Activated CD8-positive, alpha-beta memory T cell treated with anti-CD3 and anti-CD28 coated beads, Interleukin-2, amount 50 U/mL, for 1 hour (primary cell): ENCODE data around the gene UBE2V1.

Experiments used
- DNase-seq: peaks from one replicate; pipeline ENCODE4 v3.0.0-alpha.2; 2020; ENCODE audit errors: extremely low read depth

UBE2V1 gene

DNA sequence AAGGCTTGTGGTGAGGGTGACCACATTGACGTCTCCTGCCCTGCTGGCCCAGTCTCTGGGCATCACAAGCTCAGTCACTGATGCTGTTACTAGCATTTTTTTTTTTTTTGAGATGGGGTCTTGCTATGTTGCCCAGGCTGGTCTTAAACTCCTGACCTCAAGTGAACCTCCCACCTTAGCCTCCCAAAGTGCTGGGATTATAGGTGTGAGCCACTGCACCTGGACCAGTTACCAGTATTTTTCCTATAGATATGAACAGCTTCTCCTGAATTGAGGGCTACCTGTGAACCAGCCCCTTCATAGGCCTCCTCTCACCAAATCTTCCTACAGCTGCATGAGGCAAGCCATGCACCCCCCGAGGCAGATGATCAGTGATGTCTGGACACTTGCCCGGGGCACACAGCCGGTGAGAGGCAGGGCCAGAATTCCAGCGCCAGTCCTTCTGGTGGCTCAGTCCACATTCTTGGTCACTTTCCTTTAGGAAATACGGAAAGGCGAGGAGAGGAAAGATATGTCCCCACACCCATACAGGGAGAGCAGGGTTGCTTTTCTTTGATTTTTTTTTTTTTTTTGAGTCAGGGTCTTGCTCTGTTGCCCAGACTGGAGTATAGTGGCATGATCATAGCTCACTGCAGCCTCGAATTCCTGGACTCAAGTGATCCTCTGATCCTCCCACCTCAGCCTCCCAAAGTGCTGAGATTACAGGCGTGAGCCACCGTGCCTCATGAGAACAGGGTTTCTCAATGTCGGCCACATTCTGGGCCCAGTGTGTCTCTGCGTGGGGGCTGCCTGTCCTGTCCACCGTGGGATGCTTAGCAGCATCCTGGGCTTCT is 50.7 kb downstream of the UBE2V1 start:
- DNase-seq = no peak

DNA sequence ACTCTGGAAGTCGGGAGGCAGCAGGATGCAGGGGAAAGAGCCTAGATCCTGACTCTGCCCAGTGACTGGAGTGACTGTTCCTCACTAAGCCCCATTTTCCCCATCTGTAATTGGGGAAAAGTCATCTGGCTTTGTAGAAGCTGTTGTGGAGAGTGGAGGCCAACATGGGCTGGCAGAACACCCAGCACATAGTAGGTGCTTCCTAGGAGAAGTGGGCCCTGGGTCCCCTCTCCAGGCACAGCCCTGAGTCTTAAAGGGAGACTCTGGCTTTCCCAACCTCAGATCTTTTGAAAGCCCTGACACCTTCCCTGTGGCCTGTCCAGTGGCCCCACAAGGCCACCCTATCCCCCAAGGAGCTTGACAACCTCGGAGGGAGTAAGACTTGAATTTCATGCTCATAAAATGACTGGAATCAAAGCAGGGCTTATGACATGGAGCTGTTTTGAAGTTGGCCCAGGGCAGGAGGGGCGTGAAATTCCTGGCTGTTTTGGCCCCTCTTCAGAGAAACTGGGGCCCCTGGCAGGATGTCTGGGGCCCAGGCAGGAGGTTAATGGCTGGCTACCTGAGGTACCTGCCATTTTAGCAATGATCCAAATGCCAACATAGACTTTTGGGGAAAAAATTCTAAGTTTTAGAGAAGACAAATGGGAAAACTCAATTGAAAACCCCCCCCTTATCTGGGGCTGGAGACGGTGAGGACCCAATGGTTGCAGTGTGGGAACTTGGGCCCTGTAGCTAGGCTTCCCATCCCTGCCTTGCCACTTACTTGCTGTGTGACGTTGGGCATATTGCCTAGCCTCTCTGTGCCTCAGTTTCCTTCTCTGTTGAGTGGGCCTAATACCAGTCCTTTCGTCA is 51.6 kb downstream of the UBE2V1 start:
- DNase-seq = no peak

DNA sequence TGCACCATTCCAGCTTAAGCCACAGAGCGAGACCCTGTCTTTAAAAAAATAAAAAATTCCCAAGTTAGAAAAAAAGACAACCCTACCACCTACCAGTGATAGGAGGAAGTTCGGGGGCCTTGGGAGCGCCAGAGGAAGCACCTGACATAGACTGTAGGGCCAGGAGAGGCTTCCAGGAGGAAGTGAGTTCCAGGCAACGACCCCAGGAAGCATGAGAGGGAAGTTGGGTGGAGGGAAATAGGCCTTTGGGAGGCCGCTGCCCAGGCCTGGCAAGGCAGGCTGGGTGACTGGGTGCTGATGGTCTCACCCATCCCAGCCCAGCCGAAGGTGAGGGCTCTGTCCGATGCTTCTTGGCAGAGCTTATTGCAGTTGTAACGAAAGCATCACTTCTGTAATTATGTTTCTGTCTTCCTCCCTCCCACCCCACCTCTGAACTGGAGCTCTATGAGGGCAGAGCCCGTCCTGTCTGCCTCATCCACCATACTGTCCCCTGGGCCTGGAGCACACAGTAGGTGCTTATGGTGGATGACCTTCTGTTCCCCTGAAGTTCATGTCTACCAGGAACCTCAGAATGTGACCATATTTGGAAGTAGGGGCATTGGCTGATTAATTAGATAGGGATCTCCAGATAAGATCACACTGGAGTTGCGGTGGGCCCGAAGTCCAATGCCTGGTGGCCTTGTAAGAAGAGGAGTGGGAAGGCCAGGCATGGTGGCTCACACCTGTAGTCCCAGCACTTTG is 54.1 kb downstream of the UBE2V1 start:
- no peak for DNase-seq

DNA sequence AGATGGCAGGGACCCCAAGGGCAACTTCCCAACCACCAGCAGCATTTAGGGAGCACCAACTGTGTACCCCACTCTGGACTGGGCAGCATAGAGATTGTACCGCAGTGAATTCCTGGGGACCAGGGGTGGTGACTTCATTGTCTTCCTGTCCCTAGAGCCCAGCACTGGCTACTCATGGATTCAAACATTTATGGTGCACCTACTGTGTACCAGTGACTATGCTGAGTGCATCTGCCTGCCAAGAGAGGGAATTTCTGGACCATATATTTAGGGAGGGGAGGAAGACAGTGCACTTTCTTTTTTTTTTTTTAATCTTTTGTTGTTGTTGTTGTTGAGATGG is 55.3 kb downstream of the UBE2V1 start:
- DNase-seq = no peak

DNA sequence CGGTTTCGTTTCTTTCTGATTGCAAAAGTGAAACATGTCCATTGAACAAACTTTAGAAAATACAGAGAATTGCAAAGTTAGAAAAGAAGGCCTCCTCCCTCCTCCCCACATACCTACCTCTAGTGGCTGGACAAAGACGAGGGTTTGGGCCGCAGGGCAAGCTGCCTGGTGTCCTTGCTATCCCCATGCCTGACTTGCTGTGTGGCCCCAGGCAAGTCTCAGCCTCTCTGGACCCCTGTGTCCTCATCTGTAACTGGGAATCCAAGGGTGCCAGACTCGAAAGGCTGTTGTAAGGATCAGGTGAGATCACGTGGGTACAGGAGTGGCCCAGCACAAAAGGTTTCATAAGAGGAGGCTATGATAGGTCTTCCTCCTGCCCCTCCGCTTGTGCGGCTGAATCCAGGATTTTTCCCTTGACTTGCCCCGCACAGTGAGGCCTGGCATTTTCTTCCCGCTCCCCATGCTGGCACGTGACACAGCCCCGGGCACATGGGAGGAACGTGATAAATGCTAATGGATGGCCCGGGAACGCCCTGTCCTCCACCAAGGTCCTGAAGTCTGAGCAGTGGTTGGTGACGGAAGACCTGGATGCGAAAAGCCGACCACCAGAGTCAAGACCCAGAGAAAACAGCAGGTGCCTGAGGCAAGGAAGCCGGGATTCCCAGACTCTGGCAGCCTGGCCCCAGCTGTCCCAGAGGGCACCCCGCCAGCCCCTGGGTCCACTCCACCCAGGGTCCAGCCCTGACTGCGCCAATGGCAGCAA is 55.8 kb downstream of the UBE2V1 start:
- no peak for DNase-seq

DNA sequence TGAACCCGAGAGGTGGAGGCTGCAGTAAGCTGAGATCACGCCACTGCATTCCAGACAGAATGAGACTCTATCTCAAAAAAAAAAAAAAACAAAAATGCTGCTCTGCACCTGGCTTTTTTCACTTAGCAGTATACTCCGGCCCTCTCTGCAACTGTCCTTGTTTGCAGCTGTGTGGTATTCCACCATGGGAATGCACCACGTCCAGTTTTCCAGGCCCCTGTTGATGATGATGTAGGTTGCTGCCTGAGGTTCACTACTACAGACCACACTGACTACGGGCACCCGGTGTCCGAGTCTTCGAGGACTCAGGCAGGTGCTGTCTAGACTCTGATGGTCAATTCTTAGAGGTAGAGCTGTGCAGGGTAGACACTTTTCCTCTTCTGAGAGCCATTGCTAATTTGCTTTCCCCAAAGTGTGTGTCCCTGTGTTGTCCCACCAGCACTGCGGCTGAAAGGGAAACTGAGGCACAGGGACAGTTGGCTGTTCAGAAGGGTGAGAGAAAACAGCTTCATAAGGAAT is 56.5 kb downstream of the UBE2V1 start:
- no peak for DNase-seq

DNA sequence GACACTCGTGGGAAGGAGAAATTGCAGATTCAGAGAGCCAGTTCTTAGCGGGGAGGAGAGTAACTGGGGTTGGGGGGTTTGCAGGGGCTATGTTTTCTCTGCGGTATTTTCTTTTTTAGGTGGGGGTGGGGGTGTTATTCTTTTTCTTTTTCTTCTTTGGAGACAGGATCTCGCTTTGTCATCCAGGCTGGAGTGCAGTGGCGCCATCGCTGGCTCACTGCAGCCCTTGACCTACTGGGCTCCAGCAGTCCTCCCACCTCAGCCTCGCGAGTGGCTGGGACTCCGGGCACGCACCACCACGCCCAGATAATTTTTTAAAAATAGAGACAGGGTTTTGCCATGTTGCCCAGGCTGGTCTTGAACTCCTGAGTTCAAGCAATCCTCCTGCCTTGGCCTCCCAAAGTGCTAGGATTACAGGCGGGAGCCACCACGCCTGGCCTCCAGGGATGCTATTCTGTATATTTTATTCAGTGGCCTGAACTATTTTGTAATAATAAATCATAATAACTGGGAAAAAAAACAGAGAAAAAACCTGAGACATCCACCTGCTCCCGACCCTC is 57.3 kb downstream of the UBE2V1 start:
- DNase-seq = no peak

DNA sequence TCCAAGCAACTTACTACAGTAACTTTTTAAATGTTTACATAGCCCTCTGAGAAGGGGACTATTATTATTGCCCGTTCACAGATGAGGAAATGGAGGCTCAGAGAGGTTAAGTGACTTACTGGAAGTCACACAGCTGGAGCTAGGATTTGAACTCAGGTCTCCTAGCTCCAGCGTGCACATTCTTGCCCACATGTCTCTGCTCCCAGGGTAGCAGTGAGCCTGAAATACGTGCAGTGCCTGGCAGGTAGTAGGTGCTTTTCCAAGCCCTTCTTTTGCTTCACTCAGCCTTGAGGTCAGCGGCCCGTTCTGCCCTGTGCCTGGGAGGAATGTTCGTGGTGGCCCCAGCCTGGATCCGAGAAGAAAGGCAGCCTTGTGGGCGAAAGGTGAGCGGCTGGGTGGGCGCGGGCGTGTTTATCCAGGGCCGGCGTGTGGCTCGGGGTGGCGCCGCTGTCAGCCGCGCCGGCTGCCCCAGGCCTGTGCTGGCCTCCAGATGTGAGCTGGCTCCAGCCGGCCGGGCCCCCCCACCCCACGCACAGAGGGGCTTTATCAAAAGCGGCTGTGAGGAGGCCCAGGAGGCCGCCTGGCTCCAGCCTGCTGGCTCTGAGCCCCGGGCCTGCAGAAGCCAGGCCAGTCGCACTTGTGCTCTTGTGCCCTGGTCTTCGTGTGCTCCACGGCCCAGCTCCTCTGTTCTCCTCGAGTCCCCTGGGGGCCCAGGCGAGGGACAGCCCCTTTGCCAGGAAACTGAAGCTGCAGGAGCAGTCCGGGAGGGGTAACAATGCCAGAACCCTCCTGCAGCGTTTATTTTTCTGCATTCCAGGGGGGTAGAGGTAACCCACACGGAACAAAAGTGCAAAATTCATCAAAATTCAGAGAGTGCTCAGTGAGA is 58.1 kb downstream of the UBE2V1 start:
- no peak for DNase-seq

DNA sequence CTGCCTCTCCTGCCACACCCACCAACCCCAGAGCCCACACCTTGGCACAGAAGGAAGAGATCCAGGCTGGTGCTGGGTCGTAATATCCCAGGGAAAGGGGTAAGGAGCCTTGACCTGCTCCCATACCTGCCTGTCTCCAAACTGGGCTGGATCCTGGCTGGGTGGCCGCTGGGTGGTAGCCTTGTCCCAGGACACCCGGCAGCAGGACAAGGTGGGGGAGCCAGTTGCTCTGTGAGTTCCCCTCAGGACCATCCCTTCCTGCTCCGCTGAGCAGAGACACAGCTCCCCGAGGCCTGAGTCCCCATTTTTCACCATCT is 58.8 kb downstream of the UBE2V1 start:
- DNase-seq = no peak

DNA sequence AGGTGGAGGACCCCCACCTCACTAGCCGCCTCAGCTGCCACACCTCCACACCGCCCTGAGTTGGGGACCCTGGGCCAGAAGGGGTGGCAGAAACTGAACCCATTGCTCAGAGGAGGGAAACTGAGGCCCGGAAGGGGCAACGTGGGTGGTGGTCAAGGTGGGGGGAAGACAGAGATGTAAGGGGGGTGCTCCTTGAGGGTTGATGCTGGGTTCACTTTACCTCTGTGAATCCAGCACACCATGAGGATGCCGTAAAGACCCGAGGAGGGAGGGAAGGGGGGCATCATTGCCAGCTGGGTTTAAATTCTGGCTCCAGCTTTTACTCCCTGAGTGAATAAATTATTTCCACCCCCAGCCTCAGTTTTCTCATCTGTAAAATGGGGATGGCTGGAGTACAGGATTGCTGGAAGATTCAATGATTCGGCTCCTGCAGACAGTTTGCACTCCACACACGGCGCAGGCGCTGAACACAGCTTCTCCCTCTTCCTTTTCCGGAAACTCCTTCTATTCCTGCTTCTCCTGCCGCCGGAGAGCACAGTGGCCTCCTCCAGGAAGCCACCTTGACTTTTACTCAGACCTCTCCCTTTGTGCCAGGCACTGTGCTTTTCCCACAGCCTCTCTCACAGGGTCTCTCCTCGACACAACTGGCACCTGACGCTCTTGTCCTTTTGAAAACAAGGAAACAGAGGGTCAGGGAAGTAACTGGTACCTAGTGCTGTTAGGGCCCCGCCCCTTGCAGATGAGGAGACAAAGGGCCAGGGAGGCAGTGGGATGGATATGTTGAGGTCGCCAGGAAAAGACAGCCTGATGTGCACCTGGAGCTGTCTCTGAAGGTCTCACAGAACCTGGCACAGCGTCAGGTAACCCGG is 59.4 kb downstream of the UBE2V1 start:
- DNase-seq = no peak

DNA sequence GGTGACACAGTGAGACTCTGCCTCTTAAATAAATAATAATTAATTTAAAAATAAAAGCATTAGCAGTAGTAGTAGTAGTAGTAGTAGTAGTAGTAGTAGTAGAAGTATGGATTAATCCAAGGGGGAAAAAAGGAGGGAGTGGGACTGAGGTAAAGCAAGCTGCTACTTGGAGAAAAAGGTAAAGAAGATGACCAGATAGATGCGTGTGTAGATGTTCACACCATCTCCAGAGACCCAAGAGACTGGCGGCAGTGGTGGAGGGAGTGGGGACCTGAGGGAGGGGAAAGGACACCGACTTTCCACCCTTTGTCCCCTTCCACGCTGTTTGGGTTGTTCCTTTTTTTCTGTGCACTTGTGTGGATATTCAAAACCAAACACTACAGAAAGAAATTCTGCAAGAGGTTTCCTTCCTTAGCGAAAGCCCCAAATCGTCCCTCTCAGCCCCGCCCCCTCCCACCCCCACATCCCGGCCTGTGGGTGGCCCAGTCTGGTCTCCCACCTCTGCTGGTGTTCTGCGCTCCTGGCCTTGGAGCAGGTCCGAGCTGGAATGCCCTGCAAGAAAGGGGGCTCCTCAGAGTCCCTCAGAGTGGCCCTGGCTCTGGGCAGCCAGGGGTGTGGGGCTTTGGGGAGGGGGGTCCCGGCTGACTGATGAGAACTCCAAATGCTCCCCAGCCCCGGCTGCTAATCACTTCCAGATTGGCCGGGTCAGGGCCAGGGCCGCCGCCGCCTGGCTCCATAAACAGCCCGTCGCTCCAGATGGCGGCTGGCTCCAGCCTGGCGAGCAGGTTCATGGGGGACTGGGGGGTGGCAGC is 60.2 kb downstream of the UBE2V1 start:
- no peak for DNase-seq

DNA sequence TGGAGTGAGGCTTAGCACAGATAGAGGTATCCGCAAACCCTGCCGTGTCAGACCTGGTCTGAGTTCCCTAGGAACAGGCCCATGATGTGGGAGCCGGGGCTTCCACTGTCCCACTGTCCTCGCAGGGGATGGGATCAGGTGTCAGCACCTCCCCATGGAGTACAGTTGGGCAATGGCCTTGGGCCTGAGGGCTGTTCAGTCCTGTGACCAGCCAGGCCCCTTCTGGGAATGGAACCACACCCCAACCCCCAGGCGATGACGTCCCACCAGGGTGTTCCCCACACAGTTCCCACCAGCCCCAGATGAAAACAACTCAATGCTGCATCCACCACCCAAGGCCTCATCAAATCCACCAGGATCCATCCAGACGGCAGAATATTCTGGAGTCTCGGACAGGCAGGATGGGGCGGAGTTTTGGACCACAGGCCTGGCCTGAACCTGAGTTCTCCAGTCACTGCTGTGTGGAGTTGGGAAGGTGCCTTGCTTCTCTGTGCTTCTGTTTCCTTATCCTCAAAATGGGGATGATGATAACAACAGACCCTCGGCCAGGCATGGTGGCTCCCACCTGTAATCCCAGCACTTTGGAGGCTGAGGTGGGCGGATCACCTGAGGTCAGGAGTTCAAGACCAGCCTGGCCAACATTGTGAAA is 62.2 kb downstream of the UBE2V1 start:
- no peak for DNase-seq

DNA sequence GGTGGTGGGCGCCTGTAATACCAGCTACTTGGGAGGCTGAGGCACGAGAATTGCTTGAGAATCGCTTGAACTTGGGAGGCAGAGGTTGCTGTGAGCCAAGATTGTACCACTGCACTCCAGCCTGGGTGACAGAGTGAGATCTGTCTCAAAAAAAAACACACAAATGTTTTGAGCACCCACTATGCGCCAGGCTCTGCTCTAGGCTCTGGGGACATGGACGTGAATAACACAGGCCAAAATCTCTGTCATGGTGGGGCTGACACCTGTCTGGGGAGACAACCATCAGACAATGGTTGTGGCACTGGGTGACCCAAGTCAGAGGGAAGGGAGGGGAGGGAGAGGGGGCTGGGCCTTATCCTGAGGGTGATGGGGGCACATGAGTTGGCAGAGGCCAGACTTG is 62.7 kb downstream of the UBE2V1 start:
- no peak for DNase-seq

DNA sequence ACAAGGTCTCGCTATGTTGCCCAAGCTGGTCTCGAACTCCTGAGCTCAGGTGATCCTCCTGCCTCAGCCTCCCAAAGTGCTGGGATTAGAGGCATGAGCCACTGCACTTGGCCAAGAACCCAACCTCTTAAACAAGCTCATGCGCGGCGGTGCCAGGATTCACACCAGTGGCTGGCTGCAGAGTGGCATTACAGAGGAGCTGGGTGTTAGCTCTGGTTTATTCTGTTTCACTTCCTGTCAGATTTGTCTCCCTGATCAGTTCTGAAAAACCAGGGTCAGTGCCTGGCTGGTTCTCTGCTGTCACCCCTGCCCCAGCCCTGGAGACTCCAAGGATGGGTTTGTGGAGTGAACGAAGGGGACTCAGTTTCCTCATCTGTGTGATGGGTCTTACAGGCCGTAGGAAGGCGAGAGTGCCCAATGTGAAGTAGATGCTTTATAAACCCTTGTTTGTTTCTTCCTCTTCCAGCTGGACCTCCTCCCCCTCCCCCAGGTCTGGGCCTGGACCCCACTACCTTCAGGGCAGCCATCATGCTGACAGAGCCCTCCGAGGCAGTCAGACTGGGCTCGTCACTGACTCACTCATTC is 63.4 kb downstream of the UBE2V1 start:
- no peak for DNase-seq

DNA sequence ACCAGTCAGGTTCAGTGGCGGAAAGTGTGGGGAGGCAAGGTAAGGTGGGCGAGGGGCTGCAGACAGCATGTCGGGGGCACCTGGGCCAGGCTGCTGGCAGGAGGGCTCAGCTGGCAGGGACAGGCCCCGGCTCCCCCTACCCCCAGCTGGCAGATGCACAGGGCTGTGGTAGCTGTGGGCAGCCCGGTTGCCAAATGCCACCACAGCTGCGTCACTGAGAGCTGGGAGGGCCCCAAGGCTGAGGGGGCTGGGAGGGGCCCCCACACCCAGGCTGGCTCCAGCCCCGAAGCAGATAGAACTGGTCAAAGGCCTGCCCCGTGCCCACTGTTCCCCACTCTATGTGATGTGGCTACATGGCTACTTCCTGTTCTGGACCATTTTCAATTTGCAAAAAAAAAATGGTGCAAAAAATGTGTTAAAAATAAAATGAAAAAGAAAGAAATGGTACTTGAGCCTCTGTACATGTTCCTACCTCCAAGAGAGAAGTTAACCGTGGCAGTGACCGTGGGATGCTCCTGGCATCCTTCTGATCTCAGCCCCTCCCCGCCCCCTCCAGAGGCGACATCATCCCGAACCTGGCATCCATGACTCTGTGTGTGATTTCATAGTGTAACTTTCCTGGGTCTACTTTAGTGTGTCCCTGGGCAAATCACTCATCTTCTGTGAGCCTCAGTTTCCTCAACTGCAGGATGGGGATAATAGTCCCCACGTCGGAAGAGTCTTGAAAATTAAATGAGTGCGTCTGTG is 64.4 kb downstream of the UBE2V1 start:
- DNase-seq = no peak

DNA sequence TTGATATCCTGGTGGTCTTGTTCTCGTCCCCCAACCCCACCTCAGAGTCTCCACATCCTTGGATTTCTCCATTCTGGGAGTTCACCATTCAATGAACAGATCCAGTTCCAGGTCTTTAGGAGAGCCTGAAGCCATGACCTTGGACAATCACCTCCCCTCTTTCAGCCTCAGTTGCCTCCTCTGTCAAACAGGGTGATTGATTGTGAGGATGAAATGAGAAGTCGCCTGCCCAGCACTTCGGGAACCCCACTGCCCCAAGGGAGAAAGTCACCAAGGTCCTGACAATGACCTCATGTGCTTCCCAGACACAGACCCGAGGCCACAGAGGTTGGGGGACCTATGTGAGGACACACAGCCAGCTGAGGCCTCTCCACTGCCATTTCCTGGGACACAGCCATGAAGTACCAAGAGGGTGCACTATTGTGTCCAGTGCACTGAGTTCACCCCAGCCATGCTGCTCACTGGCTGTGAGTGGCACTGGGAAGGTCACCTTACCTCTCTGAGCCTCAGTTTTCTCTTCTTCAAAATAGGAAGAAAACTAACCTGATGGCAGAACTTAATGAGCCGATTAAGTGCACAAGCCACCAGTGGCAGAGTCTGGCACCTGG is 68.5 kb downstream of the UBE2V1 start:
- no peak for DNase-seq
